Glomerular endothelial cell (primary cell): ENCODE results near the gene TPRKB. TPM values are rescaled to one million over a fixed set of nuclear protein-coding genes. Genes with fewer than 3 reads are reported as not detected.
"Not testable (repeated sequence)": the region's sequence is repeated elsewhere in the genome, so short reads cannot be mapped to it uniquely, and the experiment has no call there.

ENCODE experiments used
- DNase-seq: peaks from one replicate; pipeline ENCODE4 v3.0.0-alpha.2; 2011; ENCODE audit warnings: low read depth, low spot score; ENCODE audit errors: extremely low read depth
- total RNA-seq: library from RNA; depleted of rRNA; stranded (reverse); fragments of >200 nt; gene quantifications from 2 replicates; pipeline ENCODE4 v1.2.3, GENCODE V29; 2015

The TPRKB gene
- total RNA-seq, 1 donor from 2014 or later = 29.1 TPM

GRCh38 chr2:73740767-73741166, 3.6 kb upstream of the TPRKB start:
- DNase-seq = no peak

GRCh38 chr2:73739101-73739500, 2.0 kb upstream of the TPRKB start:
- DNase-seq = no peak

- DNase-seq = no peak
These were observed 767 bp downstream of the TPRKB start for GRCh38 chr2:73736378-73736777.

DNA sequence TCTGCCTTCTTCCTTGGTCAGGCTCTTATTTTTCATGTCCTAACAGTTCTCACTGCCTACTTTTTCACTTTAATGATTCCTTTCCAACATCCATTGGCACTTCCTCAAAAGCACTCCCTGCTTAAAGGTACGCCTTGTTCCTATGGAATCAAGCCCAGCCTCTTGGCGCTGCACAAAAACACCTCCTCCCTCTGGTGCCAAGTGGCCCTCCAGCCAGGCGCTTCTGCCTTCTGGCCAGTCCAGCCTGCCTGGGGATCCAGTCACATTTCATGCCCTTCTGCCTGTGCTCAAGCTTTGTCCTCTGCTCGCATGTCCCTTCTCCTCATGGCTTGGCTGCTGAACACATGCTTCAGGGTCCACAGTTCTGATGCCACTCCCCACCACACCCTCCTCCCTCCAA, 6.3 kb downstream of the TPRKB start:
- no peak for DNase-seq

GRCh38 chr2:73728711-73729110, 8.4 kb downstream of the TPRKB start:
- no peak for DNase-seq

DNA sequence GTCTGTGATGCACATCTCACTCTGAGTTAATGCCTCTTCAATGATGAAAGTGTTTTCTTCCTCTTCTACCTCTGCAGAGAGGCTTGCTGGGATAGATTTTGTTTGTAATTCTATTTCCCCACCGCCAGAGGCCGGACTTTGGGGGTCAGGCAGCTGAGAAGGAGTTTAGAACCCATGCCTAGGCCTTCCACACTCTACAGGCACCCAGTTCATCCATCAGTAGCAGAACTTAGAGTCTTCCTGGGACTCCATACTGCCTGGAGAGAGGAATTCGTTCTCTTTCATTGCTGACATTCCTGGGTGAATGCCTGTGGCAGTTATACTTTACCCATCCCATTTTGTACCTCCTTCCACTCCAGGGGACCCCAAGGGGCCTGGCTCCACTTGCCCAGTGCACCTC, 9.1 kb downstream of the TPRKB start:
- DNase-seq = no peak

DNA sequence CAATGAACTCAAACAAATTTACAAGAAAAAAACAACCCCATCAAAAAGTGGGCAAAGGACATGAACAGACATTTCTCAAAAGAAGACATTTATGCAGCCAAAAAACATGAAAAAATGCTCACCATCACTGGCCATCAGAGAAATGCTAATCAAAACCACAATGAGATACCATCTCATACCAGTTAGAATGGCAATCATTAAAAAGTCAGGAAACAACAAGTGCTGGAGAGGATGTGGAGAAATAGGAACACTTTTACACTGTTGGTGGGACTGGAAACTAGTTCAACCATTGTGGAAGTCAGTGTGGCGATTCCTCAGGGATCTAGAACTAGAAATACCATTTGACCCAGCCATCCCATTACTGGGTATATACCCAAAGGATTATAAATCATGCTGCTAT, 10.5 kb downstream of the TPRKB start:
- not testable (repeated sequence) for DNase-seq

GRCh38 chr2:73718851-73719621, 18.1 kb downstream of the TPRKB start:
- no peak for DNase-seq

DNA sequence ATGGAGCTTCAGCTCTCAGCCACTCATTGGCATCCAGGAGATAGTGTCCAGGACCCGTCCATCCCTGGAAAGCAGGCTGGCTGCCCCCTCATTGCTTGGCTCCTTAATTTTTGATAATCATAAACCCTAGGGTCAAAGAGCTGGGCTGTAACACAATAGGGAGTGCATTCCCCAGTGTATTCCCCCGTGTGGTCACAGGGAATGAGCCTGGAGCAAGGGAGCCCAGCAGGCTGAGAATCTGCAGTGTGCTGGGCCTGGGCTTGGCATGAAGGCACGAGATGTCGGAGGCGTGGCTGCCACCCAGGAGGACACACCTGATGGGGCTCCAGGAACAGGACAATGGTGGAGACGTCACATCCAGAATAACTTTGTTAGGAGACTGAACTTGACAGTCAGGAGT, 18.7 kb downstream of the TPRKB start:
- no peak for DNase-seq

- DNase-seq = not testable (repeated sequence)
These were observed 19.4 kb downstream of the TPRKB start for GRCh38 chr2:73717695-73718094.

- no peak for DNase-seq
These were observed 19.9 kb downstream of the TPRKB start for GRCh38 chr2:73717251-73717606.

DNA sequence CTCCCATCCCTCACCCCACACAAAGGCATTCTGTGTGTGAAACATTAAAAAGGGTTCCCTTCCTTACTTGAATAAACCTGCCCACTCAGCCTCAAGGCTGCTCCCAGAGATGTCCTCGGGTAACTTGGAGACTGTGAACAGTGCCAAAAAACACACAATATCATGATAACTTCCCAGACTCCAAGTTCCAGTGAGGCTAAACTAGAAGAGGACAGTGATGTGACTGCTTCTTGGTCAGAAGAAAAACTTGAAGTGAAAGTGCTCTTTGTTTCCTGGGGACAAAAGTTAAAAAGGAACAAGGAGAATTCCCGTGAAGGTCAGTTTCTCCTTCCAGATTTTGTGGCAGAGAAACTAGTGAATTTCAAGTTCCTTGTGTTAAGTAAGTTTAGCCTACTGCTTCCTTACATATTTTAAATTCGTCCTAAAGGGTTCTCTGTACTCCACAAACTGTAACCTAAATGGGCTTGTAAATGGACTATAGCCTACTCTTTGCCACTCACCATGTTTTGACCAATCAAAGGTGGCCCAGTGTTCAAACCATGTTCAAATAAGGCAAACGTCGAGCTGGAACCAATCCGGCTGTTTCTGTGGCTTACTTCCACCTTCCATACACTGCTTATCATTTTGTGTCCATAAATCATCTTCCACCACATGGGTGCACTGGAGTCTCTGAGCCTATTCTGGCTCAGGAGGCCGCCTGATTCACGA, 20.4 kb downstream of the TPRKB start:
- DNase-seq = no peak

- DNase-seq = no peak
These were observed 23.1 kb downstream of the TPRKB start for GRCh38 chr2:73714091-73714490.

DNA sequence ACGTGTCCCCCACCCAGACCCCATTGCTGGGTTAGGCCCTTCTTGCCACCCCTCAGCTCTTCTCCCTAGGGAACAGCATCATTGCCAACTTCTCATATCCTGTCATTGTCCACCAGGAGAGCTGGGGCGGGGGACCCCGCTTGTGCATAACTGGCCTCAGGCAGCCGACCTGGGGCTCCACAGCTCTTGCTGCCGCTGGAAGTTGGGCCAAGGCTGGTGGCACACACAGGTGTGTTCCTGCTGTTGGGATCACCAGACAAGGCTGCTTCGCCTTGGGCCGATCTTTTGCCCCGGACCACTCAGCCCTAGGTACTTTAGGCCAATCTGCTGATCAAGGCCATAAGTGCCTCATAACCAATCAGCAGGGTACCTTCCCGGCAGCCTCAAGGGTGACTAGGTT, 28.6 kb downstream of the TPRKB start:
- no peak for DNase-seq

DNA sequence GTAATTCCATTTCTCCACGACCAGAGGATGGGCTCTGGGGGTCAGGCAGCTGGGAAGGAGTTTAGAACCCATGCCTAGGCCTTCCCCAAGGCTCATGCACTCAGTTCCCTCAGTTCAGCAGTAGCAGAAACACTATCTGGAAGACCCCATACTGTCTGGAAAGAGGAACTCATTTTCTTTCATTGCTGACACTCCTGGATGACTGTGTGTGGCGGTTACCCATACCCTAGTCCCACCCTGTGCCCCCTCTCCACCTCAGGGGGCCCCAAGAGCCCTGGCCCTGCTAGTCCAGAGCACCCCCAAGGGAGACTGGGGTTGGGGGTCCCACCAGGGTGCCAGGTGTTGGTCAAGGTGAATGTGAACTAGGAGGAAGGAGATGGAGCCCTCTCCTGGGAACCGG, 29.5 kb downstream of the TPRKB start:
- no peak for DNase-seq

DNA sequence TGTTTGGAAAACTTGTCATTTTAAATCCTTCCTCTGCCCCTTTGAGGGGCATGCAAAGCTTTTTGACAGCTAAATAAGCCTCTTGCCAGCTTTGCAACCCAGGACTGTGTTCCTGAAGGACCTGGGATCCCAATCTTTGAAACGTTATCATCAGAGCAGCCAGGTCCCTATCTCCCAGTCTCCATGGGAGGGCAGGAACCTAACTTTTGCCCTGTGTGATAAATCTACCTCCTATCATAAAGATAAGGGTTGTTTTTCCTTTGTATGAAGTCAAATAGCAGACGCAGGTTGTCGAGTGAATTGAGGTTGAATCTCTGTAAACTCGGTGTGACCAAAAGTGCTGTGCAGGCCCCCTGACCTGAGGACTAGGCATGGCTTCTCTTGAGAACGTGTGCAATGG, 30.1 kb downstream of the TPRKB start:
- DNase-seq = no peak

DNA sequence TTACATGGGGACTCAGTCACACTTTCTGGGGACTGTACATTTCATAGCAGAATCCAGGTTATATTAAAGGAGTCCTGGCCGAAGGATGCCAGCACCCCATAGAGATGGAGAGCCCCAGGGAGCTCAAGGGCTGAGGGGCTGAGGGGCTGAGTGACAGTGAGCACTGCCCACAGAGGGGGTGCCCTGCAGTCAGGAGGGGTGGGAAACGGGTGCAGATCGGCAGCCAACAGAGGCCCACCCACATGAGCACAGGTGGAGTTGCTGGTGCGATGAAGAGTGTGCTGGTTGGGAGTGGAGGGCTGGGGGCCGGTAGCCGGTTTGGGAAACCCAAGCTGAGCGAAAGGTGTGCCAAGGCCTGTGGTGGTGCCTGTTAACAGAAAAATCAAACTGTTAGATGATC, 32.1 kb downstream of the TPRKB start:
- DNase-seq = no peak

DNA sequence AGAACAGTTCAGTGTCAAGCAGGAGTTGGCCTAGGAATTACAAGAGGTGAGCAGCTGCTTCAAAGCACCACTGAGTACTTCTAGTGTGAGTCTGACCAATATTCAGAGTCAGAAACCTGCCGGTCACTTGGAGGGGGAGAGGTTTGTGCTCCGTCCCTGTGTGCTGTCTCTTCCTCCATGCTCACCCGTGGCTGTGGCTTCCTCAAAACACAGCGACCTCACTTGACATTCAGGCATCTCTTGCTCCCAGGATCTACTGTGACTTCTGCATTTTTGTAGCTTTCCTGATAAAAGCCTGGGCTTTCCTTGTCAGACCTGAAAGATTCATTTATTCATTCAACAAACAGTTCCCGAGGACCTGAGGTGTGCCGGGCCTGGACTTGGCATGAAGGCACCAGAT, 32.9 kb downstream of the TPRKB start:
- DNase-seq = no peak

GRCh38 chr2:73703675-73704074, 33.5 kb downstream of the TPRKB start:
- DNase-seq = no peak

DNA sequence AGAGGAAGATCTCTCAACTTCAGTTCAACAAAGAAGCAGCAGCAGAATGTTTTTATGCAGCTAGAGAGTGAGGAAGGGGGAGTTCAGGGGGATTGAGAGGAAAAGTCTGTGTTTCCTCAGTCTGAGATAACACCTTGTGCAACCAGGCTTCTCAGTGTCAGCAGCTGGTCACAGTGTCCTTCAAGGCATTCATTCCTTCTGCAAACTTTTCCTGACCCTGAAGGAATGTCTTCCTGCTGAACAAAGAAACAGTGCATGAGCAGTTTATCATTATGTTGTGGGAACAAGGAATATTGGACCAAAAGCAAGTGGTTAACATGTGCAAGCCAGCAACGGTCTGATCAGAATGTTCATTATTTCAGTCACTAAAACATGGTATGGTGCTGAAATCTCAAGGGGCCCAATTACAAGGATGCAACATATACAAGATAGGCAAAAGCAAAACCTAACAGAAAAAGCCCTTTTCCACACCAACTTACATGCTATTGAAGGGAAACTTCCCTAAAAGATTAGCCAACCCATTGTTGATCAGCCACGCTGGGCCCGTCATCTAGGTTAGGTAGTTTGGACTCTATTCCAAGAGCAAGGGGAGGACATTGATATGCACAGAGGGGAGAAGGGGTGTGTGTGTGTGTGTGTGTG, 34.2 kb downstream of the TPRKB start:
- DNase-seq = peak; percentile 34

DNA sequence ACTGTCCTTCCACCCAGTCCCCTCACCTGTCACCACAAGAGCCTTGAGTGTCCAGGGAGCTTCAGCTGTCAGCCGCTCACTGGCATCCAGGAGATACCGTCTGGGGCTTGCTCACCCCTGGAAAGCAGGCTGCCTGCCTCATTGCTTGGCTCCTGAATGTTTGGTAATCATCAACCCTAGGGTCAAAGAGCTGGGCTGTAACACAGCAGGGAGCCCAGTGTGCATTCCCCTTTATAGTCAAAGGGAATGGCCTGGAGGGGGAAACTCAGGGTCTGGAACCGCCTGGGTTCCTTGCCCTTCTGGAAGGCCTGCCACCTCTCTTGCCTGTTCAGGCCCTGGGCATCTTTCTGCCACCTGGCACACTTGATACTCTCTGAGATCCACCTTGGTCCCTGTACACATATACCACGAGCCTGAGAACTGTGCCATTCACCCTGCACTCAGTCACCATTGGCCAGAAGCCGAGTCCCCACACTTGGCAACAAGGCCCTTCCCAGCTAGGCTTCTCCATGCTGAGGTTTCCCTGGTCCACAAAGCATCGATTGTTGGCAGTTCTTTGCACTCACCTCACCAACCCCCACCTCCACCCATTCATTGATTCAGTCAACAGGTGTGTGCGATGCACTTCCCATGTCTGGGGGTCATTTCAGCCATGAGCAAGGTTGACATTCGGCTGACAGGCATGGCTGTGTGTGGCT, 35.0 kb downstream of the TPRKB start:
- no peak for DNase-seq

DNA sequence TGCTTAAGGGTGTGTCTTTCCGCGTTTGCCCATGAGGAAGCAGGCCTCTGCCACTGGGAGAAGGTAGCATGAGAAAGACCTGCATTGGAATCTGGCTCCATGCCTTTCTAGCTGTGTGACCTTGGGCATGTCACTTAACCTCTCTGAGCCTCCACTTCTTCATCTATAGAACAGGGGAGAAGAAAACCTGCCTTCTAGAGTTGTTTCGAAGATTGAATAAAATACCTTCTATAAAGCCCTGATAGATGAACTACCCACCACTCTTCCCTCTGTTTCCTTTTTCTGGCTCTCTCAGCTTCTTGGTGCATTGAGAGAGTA, 35.7 kb downstream of the TPRKB start:
- not testable (repeated sequence) for DNase-seq
